Activated T-cell treated with anti-CD3 and anti-CD28 coated beads, Interleukin-2, amount 50 U/mL, for 48 hours (primary cell): ENCODE measurements around the gene SSH3.

Source experiments
- DNase-seq, 2 experiments: peaks; one replicate each; pipeline ENCODE4 v3.0.0-alpha.2; 2020

Gene SSH3

GRCh38 chr11:67303132-67303834 is at the start of gene SSH3:
Gene SSH3 (plus strand): TSS chr11:67303530. CDS start chr11:67303626, 96 bp downstream.
- peak; percentile 64 to 73 for DNase-seq

GRCh38 chr11:67253872-67254624 is 49.3 kb upstream of the SSH3 start:
- no peak for DNase-seq

- DNase-seq, result peak in 1 of 2 experiments; percentile 16
Measured at GRCh38 chr11:67254798-67255197, 48.5 kb upstream of the SSH3 start.

GRCh38 chr11:67255353-67255752 is 48.0 kb upstream of the SSH3 start:
- DNase-seq, result no peak

- peak in 1 of 2 experiments; percentile 17 for DNase-seq
Measured at GRCh38 chr11:67255864-67256263, 47.5 kb upstream of the SSH3 start.

GRCh38 chr11:67256477-67257135 is 46.7 kb upstream of the SSH3 start:
- DNase-seq, result no peak

- DNase-seq, result no peak
Measured at GRCh38 chr11:67260406-67260805, 42.9 kb upstream of the SSH3 start.

- DNase-seq, result peak; percentile 74 to 79
Measured at GRCh38 chr11:67260885-67261639, 42.3 kb upstream of the SSH3 start.

- no peak for DNase-seq
Measured at GRCh38 chr11:67261640-67261945, 41.7 kb upstream of the SSH3 start.

GRCh38 chr11:67261946-67262681 is 41.2 kb upstream of the SSH3 start:
- DNase-seq, result no peak

- peak; percentile 85 for DNase-seq
Measured at GRCh38 chr11:67262731-67263675, 40.3 kb upstream of the SSH3 start.

GRCh38 chr11:67264260-67264659 is 39.1 kb upstream of the SSH3 start:
- no peak for DNase-seq

- DNase-seq, result peak; percentile 45 to 52
Measured at GRCh38 chr11:67264877-67265632, 38.3 kb upstream of the SSH3 start.

GRCh38 chr11:67265633-67266448 is 37.5 kb upstream of the SSH3 start:
- DNase-seq, result peak; percentile 82 to 89

GRCh38 chr11:67266449-67267187 is 36.7 kb upstream of the SSH3 start, which contains the start of gene GRK2:
Gene GRK2 (plus strand): TSS chr11:67266473. CDS start chr11:67266700, 227 bp downstream.
- peak; percentile 50 to 61 for DNase-seq

GRCh38 chr11:67267188-67268080 is 35.9 kb upstream of the SSH3 start:
- DNase-seq, result peak; percentile 47 to 56
